Activated CD4-positive, alpha-beta T cell treated with anti-CD3 and anti-CD28 coated beads, Interleukin-2, amount 10 ng/mL, durations not matched to agents 7 days and 5 days (primary cell): ENCODE data around the gene DSCAML1. TPM values are rescaled to one million over a fixed set of nuclear protein-coding genes. Genes with fewer than 3 reads are reported as not detected.

ENCODE experiments used
- CTCF ChIA-PET: fragments of 350-600 bp; sonication (Branson Sonifier 250); formaldehyde crosslinking; loops from one replicate; lab custom pipeline; 2021; ENCODE audit warnings: antibody characterized with exemption; lab: Charles Lee
- POLR2A ChIA-PET: fragments of 350-600 bp; sonication (Branson Sonifier 250); formaldehyde crosslinking; loops from one replicate; lab custom pipeline; 2021; ENCODE audit warnings: antibody characterized with exemption; lab: Charles Lee
- DNase-seq: peaks from one replicate; pipeline ENCODE4 v3.0.0-alpha.2; 2020
- H3K27ac Mint-ChIP-seq: one replicate; pipeline ENCODE4 v1.8.0; 2021; ENCODE audit warnings: mild to moderate bottlenecking, moderate library complexity, mixed read lengths
- H3K27me3 Mint-ChIP-seq: one replicate; pipeline ENCODE4 v1.8.0; 2021; ENCODE audit warnings: mixed read lengths
- H3K36me3 Mint-ChIP-seq: one replicate; pipeline ENCODE4 v1.8.0; 2021; ENCODE audit warnings: low read depth, mixed read lengths
- H3K4me1 Mint-ChIP-seq: one replicate; pipeline ENCODE4 v1.8.0; 2021; ENCODE audit warnings: mixed read lengths
- H3K4me3 Mint-ChIP-seq: one replicate; pipeline ENCODE4 v1.8.0; 2021; ENCODE audit warnings: mild to moderate bottlenecking, moderate library complexity, mixed read lengths
- H3K9me3 Mint-ChIP-seq: one replicate; pipeline ENCODE4 v1.8.0; 2021; ENCODE audit warnings: mixed read lengths
- total RNA-seq, 2 experiments: library from RNA; stranded (reverse); gene quantifications; one replicate each; pipeline ENCODE4 v1.2.3, GENCODE V29; 2021

Gene DSCAML1
- total RNA-seq, 2 experiments from 2014 or later = 0.02 to 0.25 TPM

DNA sequence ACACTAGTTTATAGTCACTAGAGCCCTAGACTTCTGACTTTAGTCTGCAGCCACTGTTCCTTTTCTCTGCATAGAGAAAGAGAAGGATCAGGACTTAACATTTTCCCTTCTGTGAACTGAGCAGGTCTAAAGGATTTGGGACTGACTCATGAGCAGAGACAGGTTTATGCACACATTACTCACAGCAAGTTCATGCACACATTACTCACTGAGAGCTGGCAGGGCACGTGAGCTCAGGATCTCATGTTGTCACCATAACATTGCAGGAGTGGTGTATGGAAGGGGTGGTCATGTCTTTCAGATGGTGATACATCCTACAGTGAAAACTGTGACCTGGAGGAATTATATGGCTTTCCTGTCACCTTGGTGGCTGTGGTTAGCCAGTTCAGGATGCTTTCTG lies 413.0 kb downstream of the DSCAML1 start:
- POLR2A ChIA-PET = no interaction called here
- H3K27ac Mint-ChIP-seq = no peak overlapping the region
- DNase-seq = no peak
- peaks cover 7% of the 10 kb centered on the region for H3K36me3 Mint-ChIP-seq
- no peak overlapping the region for H3K4me3 Mint-ChIP-seq
- CTCF ChIA-PET = interaction anchor here (1.3 kb wide), 1 partner anchor 42 kb away, joined by 4 read pairs; no protein-coding TSS in a partner anchor
- peaks cover 1% of the 10 kb centered on the region for H3K4me1 Mint-ChIP-seq
- H3K27me3 Mint-ChIP-seq = no peaks in the 10 kb centered on the region
- no peaks in the 10 kb centered on the region for H3K9me3 Mint-ChIP-seq

DNA sequence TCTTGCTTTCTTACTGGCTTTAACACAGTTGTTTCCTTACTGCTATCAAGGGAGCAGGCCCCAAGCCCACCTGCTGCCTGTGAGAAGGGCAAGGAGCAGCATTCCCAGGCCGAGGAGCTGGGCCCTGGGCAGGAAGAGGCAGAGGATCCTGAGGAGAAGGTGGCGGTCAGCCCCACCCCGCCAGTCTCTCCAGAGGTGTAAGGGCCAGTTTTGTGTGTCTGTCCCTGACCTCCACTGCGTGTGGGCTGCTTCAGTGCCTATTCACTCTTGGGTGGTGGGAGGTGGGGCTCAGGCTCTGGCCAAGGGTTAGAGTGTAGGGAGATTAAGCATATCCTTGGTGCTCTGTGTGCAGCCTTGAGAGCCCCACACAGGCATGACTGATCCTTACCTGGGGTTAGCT lies 414.3 kb downstream of the DSCAML1 start:
- peaks cover 4% of the 10 kb centered on the region for H3K36me3 Mint-ChIP-seq
- no peak overlapping the region for H3K4me3 Mint-ChIP-seq
- no peaks in the 10 kb centered on the region for H3K9me3 Mint-ChIP-seq
- ChIA-PET POLR2A (no interaction called here), CTCF (interaction anchor here (1.1 to 1.6 kb wide), 2 partner anchors 30 to 43 kb away, joined by 3 to 4 read pairs; no protein-coding TSS in a partner anchor)
- H3K27me3 Mint-ChIP-seq = no peaks in the 10 kb centered on the region
- H3K4me1 Mint-ChIP-seq = no peaks in the 10 kb centered on the region
- H3K27ac Mint-ChIP-seq = no peak overlapping the region
- DNase-seq = no peak

DNA sequence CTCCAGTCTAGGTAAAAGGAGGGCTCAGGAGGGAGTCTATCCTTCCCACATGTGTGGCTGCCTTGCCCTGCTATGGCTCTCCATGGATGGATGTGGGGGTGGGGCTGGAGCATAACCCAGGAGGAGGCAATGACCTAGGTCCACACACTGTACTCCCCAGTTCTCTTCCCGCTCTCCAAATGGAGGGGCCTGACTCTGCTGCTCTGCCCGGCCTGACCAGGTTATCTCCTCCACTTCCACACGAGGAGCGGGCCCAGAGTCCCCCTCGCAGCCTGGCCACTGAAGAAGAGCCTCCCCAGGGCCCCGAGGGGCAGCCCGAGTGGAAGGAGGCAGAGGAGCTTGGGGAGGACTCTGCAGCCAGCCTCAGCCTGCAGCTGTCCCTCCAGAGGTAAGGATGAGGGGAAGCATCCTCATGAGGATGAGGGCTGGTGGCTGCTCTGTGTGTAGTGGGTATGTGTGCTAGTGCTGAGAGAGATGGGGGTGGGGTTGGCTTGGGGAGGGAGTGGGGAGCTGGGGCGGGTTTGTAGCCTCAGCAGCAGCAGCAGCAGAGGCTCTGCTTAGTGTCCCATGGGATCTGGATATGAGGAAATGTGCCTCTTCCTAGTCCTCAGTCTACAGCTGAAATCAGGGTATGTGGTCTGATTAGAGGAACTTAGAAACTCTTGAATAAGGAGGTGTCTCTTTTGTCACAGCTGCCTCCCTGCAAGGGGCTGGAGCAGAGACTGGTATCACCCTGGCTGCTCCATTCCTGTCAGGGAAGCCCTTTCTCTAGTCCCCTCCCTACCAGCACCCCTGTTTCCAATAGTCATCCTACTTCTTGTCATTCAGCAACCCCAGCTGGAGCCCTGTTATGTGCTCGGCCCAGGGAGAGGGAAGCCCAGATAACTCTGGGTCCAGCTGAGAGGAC lies 415.3 kb downstream of the DSCAML1 start:
- POLR2A ChIA-PET = no interaction called here
- peaks cover 4% of the 10 kb centered on the region for H3K36me3 Mint-ChIP-seq
- H3K27me3 Mint-ChIP-seq = no peaks in the 10 kb centered on the region
- no peak overlapping the region for H3K4me3 Mint-ChIP-seq
- CTCF ChIA-PET = interaction anchor here (1.6 kb wide), 1 partner anchor 44 kb away, joined by 4 read pairs; no protein-coding TSS in a partner anchor
- no peaks in the 10 kb centered on the region for H3K4me1 Mint-ChIP-seq
- H3K27ac Mint-ChIP-seq = no peak overlapping the region
- no peaks in the 10 kb centered on the region for H3K9me3 Mint-ChIP-seq
- DNase-seq = no peak

DNA sequence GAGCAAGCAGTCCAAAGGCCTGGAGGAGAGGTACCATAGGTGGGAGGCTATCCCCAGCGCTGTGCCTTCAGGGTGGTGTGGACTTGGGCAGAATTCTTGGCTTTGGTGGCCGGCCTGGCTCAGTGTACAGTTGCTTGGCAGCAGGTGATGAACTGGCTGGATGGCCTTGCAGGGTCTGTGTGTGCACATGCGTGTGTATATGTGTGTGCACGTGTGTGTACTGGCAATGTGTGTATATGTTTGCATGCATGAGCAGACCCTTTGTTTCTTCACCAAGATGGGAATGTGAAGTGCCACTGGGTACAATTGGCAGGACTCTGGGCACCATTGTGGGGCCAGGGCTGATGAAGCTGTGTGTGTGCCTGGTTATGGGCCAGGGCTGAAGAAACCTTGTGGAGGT lies 416.3 kb downstream of the DSCAML1 start:
- DNase-seq = no peak
- ChIA-PET CTCF (interaction anchor here (0.8 to 0.9 kb wide), 2 partner anchors 9 to 16 kb away, joined by 3 read pairs; no protein-coding TSS in a partner anchor), POLR2A (no interaction called here)
- H3K36me3 Mint-ChIP-seq = peaks cover 5% of the 10 kb centered on the region
- H3K27ac Mint-ChIP-seq = no peak overlapping the region
- no peaks in the 10 kb centered on the region for H3K9me3 Mint-ChIP-seq
- no peaks in the 10 kb centered on the region for H3K27me3 Mint-ChIP-seq
- no peak overlapping the region for H3K4me3 Mint-ChIP-seq
- H3K4me1 Mint-ChIP-seq = no peaks in the 10 kb centered on the region

DNA sequence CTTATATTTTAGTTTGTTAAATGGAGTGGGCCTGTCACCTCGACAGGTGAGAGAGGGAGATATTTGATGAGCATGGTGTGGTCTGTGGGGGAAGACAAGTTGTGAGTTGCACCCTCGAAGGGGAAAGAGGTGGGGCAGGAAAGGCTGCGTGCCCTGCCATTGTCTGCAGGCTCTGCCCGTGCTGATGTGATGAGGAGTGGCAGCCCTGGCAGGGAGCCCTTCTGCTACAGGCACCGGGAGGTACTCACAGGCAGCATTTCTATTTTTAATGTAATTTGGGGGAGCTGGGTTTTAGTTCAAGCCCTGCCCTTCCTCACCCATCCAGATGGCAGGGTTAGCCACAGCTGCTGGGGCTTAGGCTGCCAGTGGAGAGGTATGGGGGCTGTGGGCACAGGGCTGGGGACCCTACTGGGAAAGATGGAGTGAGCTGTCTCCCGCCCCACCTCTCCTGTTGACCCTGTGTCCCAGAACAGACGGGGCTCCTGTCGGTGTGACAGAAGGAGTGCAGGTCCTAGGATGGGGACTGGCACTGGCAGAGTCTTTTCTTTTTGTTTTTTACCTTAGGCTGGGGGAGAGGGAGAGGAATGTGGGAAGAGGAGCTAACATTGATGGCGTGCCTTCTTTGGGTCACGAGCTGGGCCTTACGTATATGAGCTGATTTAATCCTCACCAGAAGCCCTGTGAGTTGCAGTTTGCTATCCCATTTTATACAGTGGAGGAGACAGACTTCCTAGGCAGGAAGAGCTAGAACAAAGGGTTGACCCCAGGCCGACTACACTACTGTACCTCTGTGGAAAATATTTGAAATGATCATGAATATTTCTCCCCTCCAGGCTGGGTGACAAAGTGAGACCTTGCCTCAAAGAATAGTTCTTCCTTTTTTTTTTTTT lies 417.8 kb downstream of the DSCAML1 start:
- H3K27ac Mint-ChIP-seq = no peak overlapping the region
- H3K36me3 Mint-ChIP-seq = peaks cover 9% of the 10 kb centered on the region
- no peaks in the 10 kb centered on the region for H3K9me3 Mint-ChIP-seq
- no peak for DNase-seq
- no peaks in the 10 kb centered on the region for H3K27me3 Mint-ChIP-seq
- ChIA-PET POLR2A (no interaction called here), CTCF (interaction anchor here (0.7 to 1.2 kb wide), 3 partner anchors 10 to 1355 kb away, joined by 3 read pairs; no protein-coding TSS in a partner anchor)
- no peak overlapping the region for H3K4me3 Mint-ChIP-seq
- H3K4me1 Mint-ChIP-seq = no peaks in the 10 kb centered on the region

Other genes with a start within 250 kb of the DSCAML1 start
- gene FXYD2, start 27.5 kb upstream of the DSCAML1 start, total RNA-seq = 1 to 10 TPM in 1 of 2 experiments, under 1 TPM in 1; 0.97 to 1.3 TPM
- gene FXYD6, start 79.4 kb upstream of the DSCAML1 start, total RNA-seq = not detected
- gene TMPRSS13, start 132.2 kb upstream of the DSCAML1 start, total RNA-seq = 1 to 10 TPM; 1.4 to 1.5 TPM
- 100 to 1,000 TPM; 161 to 187 TPM for gene IL10RA, start 189.2 kb upstream of the DSCAML1 start, total RNA-seq